SK-MEL-5 (cell line): ENCODE data around the gene TBC1D2B. TPM values are rescaled to one million over a fixed set of nuclear protein-coding genes. Genes with fewer than 3 reads are reported as not detected.

Experiments used
- DNase-seq: peaks from one replicate; pipeline ENCODE4 v3.0.0-alpha.2; 2016; ENCODE audit warnings: low read depth, low spot score
- in situ Hi-C: cut with HindIII; loops from 2 replicates; pipeline ENCODE4 v1.10.0; 2016; ENCODE audit warnings: low sequenced_read_pairs, high pct_unique_total_duplicates, low pct_unique_long_range_greater_than_20kb
- total RNA-seq: library from RNA; depleted of rRNA; stranded (reverse); fragments of >200 nt; shearing (Covaris generic); gene quantifications from 2 replicates; pipeline ENCODE4 v1.2.3, GENCODE V29; 2014

Gene TBC1D2B
- total RNA-seq, 1 experiment from 2014 or later, result 16.8 TPM

GRCh38 chr15:78047761-78048627, 29.5 kb downstream of the TBC1D2B start:
- no peak for DNase-seq
- in situ Hi-C loops, result no loop called here

DNA sequence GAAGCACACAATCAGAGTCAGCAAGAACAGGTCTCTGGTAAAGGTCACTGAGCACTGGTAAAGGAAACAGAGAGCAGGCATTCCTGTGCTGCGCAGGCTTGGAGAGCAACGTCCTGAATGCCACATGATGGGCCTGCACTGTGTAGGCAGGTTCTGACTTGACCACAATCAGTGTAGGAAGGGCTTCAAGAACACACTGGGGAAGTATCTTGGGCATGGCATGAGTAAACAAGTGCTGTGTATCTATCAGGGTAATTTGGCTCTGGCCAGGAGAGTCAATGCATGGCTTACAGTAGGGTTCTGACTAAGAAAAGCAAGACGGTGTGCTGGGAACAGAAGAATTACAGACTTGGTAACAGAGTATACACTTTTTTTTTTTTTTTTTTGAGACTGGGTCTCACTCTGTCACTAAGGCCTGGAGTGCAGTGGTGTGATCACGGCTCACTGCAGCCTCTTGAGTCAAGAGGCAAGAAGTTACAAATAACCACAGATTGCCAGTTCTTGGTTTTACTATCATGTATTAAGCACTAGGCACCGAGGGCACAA, 30.6 kb downstream of the TBC1D2B start:
- DNase-seq, result no peak
- in situ Hi-C loops, result no loop called here

- in situ Hi-C loops, result no loop called here
Observed at GRCh38 chr15:78045189-78045588, 32.3 kb downstream of the TBC1D2B start.

DNA sequence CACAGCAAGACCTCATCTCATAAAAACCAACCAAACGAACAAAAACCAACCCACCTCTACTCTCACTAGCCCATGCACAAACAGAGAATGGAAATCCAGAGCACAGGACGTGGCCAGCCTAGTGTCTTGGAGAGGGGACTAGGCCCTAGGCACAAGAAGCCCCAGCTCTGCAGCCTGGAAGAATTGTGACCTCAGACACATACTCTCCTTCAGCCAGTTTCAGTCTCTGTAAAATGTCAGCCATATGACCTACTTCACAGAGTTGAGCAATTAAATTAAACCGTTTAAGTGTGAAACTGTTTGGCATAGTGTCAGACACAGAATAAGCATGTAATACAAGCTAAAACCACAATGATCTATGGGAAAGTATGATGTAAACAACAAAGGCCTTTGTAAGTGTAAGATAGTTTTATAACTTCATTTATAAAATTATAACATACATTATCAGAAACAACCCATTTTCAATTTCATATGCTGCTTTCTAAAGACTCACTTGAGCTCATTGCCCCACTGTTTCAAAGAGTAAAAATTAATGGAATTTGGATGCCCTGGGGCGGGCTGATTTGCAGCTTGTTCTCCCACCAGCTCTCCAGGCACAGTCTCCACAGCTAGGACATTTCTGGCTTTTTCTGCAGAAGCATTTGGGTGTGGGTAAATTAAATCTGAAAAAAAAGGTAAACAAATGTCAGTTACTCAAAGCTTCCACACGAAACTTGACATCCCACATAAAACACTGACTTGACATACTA, 32.9 kb downstream of the TBC1D2B start:
- DNase-seq, result peak; percentile 71

More at GRCh38 chr15:78045189-78045588, 32.3 kb downstream of the TBC1D2B start:
- DNase-seq, result no peak

DNA sequence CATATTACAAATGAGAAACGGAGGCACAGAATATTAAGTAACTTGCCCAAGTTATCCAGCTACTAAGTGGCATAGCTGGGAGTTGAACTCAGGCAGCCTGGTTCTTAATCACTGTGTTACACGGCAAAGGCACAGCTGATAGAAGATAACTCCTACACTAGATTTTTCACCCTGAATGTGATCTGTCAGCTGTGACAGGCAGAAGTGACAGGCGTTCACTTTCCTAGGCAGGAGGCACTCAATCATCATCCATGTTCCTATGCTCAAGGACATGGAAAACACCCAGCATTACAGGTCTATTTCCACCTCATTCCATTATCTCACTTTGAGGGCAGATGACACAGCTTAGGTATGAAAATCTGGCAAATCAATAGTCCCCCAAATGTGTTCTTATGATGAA, 35.6 kb downstream of the TBC1D2B start:
- no peak for DNase-seq

More for the DNA sequence above, 32.9 kb downstream of the TBC1D2B start:
- in situ Hi-C loops, result no loop called here

DNA sequence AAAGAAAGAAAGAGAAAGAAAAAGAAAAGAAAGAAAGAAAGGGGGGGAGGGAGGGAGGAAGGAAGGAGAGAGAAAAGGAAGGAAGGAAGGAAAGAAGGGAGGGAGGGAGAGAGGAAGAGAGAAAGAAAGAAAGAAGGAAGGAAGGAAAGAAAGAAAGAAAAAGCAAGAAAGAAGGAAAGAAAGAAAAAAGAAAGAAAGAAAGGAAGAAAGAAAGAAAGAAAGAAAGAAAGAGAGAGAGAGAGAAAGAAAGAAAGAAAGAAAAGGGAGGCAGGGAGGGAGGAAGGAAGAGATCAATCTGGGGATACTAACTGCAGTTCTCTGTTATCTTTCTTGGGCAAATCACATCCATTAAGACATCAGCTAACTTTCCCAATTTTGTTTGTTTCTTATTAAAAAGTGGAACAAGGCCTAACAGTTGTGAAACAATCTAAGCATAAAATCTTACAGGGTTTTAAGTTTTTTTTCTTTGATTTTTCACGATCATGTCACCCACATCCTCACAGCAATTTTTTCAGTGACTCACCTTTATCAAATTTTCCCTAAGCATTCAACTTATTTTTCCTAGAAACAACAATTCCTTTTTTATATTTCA, 36.8 kb downstream of the TBC1D2B start:
- no peak for DNase-seq
- in situ Hi-C loops, result no loop called here

More for the DNA sequence above, 35.6 kb downstream of the TBC1D2B start:
- in situ Hi-C loops, result no loop called here

DNA sequence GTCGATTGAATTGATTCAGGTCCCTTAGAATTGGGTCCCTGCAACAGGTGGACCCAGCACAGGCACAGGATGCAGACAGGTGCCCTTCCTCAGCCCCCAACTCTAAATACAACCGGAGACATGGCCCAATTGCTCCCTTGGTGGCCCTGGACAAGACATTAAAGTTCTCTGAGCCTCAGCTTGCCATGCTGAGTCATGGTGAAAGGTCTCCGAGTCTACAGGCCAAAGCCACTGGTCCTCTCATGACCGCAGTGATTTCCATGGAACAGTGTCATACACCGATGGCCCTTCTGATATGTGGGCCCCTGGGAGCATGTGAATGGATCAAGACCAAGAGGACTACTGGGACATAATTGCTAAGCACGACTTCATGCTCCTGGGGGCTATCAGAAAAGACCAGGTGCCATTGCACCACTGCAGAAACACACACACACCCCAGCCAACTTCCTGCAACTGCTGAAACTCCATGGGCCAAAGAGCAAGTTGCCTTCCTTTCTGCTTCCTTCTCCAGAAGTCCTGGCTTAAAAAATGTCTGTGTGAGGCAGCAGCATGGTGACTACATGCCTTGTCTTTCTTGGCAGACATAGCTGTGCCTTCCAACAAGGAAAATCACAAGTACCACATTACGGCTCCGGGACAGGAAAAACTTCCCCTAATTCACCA, 38.8 kb downstream of the TBC1D2B start:
- in situ Hi-C loops, result no loop called here
- no peak for DNase-seq

DNA sequence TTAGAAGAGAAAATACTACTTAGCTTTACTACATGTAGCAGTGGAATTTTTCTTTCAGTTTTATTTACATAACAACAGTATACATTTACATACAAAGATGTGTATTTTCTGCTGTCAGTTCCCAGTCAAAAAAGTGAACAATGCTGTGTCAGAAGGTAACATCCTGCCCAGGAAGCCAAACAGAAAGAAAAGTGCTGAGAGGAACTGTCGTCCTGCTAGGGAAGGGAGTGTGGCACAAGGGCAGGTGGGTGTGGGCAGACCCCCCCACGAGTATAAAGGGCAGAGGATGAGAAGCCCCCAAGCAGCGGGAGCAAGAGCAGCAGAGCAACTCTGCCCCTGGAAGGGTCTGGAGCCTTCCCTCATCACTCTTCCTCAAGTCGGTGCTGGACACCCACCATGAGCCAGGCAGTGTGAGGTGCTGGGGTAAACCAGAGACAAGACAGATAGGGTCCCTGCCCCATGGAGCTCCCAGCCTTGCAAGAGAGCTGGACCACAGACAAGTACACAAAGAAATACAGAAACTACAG, 39.7 kb downstream of the TBC1D2B start:
- in situ Hi-C loops, result no loop called here

DNA sequence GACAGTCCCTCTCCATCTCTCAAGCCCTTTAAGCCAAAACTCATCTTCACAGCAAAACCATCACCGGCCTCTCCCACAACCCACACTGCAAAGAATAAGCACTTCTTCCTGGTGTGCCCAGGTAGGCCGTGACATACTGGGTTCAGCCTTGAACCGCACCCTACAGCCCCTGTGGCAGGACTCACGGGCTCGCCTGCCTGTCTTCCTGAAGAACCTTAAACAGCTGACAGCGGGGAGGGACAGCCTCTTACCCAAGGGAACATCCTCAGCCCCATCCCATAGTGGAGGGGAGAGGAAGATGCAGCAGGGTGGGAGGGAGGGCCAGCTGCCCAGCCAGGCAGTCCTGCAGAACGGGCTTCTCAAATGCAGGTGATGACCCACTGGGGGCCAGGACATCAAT, 40.2 kb downstream of the TBC1D2B start:
- DNase-seq, result no peak
- in situ Hi-C loops, result no loop called here

More for the DNA sequence above, 39.7 kb downstream of the TBC1D2B start:
- DNase-seq, result no peak

DNA sequence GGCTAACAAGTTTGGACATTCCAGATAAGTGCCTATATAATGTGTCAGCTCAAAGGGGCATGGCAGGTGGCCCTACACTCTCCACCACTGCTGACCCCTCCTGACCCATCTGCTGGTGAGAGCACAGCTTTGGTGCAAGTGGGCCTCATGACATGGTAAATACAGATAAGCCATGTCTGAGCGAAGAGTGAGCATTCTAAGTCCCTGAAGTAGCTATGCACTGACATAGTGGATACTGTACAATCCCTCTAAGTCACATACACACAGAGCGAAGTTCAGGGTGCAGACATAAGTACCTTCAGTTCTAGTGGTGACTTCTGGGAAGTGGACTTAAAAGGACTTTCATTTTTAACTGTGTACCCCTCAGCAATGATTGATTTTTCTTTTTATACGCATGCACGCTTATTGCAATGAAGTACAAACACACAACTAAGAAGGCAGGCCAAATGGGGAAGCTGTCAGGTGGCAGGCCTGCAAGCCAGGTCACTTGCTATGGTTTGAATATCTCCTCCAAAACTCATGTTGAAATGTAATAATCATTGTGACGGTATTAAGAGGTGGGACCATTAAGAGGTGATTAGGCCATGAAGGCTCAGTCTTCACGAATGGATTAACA, 41.5 kb downstream of the TBC1D2B start:
- DNase-seq, result no peak
- in situ Hi-C loops, result no loop called here

DNA sequence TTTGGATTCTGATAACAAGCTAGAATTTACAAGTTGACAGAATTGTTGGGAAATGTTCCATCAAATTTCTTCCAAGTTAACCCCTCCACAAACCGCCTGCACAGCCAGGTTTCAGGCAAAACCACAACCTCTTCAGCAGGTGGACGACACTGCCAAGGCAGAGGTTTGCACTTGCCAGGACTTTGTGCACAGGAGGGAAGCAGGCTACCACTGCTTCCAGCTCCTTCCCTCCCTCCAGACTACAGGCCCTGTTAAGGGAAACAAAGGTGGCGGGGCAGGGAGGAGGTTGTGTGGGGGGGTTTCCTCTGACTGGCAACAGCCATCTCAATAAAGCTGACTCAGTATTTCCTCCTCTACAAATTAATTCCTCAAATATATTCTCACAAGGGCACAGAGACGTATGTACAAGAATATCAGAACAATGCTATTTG, 42.2 kb downstream of the TBC1D2B start:
- no peak for DNase-seq

GRCh38 chr15:78034495-78035191, 42.9 kb downstream of the TBC1D2B start:
- no peak for DNase-seq
- in situ Hi-C loops, result no loop called here

More for the DNA sequence above, 42.2 kb downstream of the TBC1D2B start:
- in situ Hi-C loops, result no loop called here

GRCh38 chr15:78033864-78034263, 43.6 kb downstream of the TBC1D2B start:
- in situ Hi-C loops, result no loop called here
- DNase-seq, result no peak

DNA sequence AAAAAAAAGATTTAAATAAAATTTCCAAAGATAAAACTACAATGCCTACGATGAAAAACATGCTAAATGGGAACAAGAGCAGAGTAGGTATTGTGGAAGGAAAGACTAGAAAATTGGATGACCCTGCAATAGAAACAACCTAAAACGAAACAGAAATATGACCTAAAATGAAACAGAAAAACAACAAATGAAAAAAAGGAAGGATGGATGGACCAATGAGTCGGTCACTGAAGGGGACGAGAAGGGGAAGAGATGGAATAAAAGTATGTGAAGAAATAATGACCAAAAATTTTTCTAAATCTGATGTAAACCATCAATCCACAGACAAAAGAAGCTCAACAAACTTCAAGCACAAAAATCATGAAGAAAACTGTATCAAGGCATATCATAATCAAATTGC, 44.8 kb downstream of the TBC1D2B start:
- DNase-seq, result no peak
- in situ Hi-C loops, result no loop called here

DNA sequence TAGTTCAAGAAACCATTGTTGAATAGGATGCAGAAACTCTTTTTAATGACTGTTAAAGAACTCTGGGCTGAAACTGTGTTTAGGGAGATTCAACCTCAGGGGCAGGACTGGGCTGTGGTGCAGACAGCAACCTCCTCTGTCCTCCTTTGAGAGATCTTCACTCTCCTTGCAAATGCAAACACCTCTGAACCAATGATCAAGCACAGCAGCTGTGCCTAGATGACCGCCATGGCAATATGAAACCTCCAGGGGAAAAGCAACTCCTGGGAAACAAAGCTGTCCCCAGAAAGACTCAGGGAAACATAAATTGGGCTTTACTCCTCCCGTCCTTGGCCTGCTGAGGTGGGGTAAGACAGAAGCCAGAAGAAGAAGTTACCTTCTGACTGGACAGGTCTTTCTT, 52.6 kb downstream of the TBC1D2B start:
- no peak for DNase-seq
- in situ Hi-C loops, result no loop called here

DNA sequence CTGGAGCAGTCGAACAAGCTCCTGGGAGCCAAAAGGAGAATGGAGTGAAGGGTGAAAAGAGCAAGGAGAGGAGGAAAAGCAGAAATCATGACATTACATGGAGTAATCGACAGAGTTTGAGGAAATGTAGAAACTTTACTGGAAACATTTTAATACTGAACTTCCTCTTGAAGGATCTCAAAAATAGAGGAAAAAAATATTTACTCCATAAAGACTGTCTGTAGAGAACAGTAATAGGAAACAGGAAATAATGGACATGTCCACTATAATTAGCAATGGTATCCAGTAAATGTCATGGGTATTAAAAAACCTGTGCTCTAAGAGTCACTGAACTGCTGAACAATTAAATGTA, 53.0 kb downstream of the TBC1D2B start:
- DNase-seq, result no peak
- in situ Hi-C loops, result no loop called here
